HG03378 (cell line): ENCODE measurements around the gene HHEX.
"Not testable (repeated sequence)": the region's sequence is repeated elsewhere in the genome, so short reads cannot be mapped to it uniquely, and the experiment has no call there.

Source experiments
- ATAC-seq: cut with Tn5 transposase; IDR thresholded peaks from one replicate; pipeline ENCODE4 v1.9.1; 2021; ENCODE audit warnings: mild to moderate bottlenecking, moderate library complexity; ENCODE audit not compliant: unreplicated experiment

HHEX gene

GRCh38 chr10:92689663-92690210 is at the start of gene HHEX:
HHEX (plus strand) TSS chr10:92689955; CDS start chr10:92689987, 32 bp downstream.
- ATAC-seq: no peak

- ATAC-seq: no peak
Observed at GRCh38 chr10:92640107-92640506, 49.6 kb upstream of the HHEX start.

- ATAC-seq: no peak
Observed at GRCh38 chr10:92641492-92641891, 48.3 kb upstream of the HHEX start.

- ATAC-seq: no peak
Observed at GRCh38 chr10:92644921-92645320, 44.8 kb upstream of the HHEX start.

GRCh38 chr10:92650864-92651263 is 38.9 kb upstream of the HHEX start:
- ATAC-seq: not testable (repeated sequence)

- ATAC-seq: no peak
Observed at GRCh38 chr10:92655426-92655825, 34.3 kb upstream of the HHEX start.

GRCh38 chr10:92656266-92656961 is 33.3 kb upstream of the HHEX start:
- no peak for ATAC-seq

GRCh38 chr10:92657024-92657423 is 32.7 kb upstream of the HHEX start:
- no peak for ATAC-seq

- no peak for ATAC-seq
Observed at GRCh38 chr10:92662848-92663247, 26.9 kb upstream of the HHEX start.

GRCh38 chr10:92664322-92664721 is 25.4 kb upstream of the HHEX start:
- no peak for ATAC-seq

- ATAC-seq: no peak
Observed at GRCh38 chr10:92667078-92667477, 22.7 kb upstream of the HHEX start.

GRCh38 chr10:92677708-92678107 is 12.0 kb upstream of the HHEX start:
- no peak for ATAC-seq

GRCh38 chr10:92678206-92678605 is 11.5 kb upstream of the HHEX start:
- ATAC-seq: no peak

- ATAC-seq: no peak
Observed at GRCh38 chr10:92681306-92681834, 8.4 kb upstream of the HHEX start.

GRCh38 chr10:92688573-92688926 is 1.2 kb upstream of the HHEX start:
- no peak for ATAC-seq

- ATAC-seq: no peak
Observed at GRCh38 chr10:92688927-92689662, 660 bp upstream of the HHEX start.

GRCh38 chr10:92690211-92690914 is 608 bp downstream of the HHEX start:
- ATAC-seq: no peak

GRCh38 chr10:92690915-92691590 is 1.3 kb downstream of the HHEX start:
- ATAC-seq: no peak

- ATAC-seq: no peak
Observed at GRCh38 chr10:92691591-92692079, 1.9 kb downstream of the HHEX start.

- no peak for ATAC-seq
Observed at GRCh38 chr10:92692080-92692671, 2.4 kb downstream of the HHEX start.
